GM21360 (cell line): ENCODE data around the gene MIOX.

ENCODE experiments used
- ATAC-seq: cut with Tn5 transposase; IDR thresholded peaks from one replicate; pipeline ENCODE4 v1.9.1; 2021; ENCODE audit warnings: mild to moderate bottlenecking, moderate library complexity; ENCODE audit not compliant: unreplicated experiment

MIOX gene

DNA sequence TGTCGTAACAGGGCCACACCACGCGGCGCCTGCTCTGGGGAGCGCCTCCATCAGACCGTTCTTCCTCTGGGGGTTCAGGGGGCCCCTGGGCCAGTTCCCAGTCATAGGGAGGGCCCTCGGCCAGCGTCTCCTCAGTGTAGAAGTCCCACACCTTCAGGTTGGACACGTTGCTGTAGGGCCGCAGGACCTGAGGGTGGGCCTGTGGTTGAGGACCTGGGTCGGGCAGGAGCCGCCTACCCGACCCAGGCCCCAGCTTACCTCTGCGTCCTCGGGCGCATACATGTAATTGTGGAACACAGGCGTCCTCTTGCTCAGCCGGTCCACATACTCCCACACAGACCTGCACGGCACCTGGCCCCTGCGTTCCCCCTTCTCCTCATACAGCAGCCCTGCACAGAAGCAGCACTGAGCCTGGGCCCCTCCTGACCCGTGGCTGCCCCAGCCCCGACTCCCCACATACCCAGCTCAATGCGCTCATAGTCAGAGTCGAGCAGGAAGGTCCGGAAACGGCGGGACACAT, 32.0 kb upstream of the MIOX start:
- ATAC-seq = no peak

DNA sequence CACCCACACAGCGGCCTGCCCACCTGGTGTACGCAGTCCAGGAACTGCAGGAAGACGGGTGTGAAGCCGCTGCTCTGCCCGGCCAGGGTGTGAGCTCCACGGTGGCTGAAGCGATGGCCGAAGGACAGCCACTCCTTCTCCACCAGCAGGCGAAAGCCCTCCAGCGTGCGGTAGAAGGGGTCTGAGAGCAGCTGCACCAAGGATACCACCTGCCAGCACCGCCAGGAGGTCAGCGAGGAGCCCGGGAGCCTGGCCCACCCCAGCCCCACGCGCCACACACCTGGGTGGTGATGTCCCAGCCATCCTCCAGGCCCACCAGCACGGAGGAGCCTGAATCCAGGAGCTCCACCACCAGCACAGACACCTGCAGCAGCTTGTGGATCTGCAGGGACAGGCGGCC, 31.5 kb upstream of the MIOX start:
- no peak for ATAC-seq

DNA sequence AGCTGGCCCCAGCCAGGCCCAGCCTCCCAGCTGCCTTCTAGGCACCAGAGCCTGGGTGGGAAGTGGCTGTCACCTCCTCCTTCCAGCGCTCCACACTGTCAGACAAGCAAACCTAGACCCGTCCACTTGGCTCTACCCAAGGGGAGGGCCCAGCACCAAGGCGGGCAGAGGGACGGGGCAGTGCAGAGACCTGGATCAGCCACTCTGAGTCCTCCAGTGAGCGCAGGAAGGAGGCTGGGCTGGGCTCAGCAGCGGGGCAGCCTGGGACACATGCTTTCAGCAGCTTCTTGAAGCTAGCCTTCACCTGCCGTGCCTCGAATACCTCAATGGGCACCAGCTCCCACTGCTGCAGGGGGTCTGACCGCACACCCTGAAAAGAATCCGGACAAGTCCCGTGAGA, 30.6 kb upstream of the MIOX start:
- ATAC-seq = no peak

DNA sequence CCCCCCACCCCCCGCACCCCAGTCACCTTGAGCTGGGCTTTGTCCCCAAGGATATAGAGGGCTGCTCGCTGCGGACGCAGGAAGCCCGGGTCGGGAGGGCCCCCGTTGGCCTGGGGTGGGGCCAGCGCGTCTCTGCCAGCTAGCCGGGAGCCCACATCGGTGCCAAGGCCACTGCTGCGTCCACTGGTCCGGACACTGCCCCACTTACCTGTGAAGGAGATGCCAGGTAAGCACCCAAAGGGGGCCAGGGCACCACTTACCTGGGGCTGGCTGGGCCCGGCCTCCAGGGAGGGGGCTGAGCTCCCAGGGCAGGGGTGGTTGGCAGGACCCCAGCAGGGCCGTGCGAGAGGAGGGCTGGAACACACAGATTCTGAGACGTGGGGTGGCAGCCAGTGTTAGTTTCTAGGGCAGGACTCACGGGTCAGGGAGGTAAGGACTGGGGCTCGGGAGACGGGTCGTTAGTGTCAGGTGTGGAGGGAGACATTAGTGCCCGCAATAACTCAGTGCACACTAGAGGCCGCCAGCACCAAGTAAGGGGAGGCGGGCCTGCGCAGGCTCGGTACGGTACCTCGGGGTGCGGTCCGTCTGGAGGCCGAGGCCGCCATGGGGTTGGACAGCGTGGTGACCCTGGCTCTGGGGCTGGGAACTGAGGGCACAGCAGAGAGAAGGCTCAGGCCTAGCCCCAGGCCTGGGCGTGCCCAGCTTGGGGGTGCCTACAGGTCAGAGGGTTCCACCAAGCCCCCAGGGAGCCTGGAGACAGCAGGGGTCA, 30.0 kb upstream of the MIOX start:
- no peak for ATAC-seq

DNA sequence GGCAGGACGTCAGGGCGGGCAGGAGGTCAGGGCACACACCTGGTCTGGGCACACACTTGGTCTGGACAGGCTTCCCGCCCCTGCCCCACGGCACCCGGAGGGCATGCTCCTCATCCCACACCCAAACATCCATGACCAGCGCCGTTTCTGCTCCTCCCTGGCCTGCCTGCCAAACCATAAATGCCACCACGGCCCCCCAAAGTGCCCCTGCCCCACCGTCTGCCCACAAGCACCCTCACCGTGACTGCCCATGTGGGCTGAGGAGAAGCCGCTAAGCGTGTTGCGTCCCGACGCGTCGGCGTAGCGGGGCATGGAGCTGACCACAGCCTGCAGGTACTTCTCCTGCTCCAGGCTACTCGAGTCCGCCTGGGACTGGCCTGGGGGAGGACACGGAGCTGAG, 27.6 kb upstream of the MIOX start:
- ATAC-seq = no peak

DNA sequence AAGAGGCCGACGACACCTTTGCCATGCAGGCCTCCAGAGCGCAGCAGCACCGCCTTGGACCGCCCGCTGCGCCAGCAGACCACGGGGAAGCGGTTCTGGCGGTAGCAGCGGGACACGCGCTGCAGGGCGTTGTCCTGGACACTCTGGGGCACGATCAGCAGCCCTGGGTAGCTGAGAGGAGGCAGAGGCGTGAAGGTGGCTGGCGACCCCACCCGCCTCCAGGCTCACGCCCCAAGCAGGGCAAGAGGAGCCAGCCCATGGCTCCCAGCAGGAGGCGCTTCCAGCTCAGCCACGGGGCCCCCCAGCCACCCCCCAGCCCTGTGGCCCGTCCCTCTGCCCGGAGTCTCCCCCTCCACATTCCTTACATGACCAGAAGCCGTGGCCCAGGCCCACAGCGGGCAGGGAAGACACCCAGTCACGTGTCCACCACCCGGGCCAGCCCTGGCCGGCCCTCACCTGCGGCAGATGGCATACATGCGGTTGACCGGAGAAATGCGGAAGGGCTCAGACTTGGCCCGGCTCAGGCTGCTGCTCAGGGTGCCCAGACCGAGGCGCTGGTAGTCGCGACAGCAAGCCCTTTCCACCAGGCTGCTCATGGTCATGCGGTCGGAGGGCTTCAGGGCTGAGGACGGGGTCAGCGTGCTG, 27.0 kb upstream of the MIOX start:
- no peak for ATAC-seq

DNA sequence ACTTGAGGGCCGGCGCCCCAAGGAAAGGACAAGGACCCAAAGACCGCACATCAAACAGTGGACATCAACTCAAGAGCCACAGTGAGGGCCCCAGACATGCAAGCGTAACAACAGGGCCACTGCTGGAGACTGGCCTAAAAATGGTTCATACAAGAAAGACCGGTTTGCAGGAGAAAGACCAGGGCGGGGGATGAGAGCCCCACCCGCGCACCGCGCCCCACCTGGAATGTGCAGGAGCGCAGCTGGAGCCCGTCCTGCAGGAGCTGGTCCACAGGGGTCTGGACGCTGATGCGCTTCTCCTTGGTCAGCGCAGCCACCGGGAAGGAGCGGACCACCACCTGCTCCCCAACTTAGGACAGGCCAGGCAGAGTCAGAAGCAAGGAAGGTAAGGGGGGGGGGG, 25.7 kb upstream of the MIOX start:
- ATAC-seq = no peak

DNA sequence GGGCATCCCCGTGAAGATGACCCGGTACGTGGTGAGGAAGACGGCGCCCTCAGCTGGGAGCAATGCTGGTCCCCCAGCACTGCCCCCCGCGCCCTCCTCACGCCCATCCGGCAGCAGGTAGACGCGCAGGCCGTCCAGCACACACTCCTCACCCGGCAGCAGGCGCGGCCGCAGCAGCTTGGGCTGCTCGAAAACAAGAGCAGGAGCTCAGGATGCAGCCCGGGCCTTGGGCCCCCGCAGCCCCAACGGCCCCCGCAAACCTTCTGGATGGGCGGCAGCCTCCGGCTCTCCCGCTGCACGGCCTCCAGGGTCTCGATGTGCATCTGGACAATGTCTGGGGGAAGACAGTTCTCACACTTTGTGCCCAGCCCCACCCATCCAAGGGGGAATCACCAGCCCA, 25.1 kb upstream of the MIOX start:
- ATAC-seq = no peak

DNA sequence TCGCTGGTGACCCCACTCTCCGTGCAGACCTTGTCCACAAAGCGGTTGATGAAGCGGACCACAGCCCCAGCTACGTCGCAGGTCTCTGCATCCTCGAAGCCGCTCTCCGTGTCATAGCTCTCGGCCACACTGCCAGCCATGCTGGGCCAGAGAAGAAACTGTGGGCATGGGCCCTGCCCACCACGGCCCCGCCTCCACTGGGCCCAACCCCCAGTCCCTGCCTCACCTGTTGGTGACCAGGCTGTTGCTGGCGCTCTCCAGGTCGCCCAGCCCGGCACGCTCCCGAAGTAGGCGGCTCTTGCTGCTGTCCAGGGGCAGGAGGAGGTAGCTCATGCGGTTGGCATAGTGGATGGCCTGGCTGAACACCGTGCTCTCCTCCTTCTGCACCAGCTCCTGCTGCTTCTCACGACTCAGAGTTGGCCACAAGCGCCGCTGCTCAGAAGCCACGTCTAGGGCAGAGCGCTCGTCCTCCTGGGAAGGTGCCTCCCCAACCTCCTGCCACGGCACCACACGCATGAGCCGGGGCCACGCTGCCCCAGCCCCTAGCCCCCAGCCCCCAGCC, 24.6 kb upstream of the MIOX start:
- ATAC-seq = no peak

DNA sequence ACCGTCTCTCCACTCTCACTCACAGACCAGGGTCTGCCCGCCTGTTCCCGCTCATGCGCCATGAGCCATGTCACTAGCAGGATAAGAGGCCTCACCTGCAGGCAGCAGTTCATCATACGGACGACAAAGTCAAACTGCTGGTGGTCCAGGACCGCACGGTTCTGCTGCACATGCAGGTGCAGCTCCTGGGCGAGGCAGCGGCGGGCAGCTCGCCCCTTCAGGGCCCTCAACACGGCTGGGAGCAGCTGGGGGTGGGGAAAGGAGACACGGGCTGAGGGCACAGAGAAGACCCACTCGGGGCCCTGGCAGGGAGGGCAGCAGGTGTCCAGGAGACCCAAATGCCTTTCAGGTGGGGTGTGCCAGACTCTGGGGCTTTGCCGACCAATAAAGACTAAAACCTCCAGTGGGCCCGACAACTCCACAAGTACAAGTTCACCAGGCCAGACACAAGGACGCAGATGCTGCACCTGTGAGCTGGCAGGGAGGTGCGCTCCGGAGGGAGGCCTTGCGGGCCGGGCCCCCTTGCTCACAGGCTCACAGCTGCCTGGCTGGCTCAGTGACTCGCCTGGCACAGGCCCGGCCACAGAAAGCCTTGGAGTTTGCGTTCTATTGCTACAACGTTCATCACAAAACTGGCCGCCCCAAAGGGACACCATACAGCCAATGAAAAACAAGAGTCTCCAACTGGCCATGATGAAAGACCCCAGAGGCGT, 23.3 kb upstream of the MIOX start:
- no peak for ATAC-seq

DNA sequence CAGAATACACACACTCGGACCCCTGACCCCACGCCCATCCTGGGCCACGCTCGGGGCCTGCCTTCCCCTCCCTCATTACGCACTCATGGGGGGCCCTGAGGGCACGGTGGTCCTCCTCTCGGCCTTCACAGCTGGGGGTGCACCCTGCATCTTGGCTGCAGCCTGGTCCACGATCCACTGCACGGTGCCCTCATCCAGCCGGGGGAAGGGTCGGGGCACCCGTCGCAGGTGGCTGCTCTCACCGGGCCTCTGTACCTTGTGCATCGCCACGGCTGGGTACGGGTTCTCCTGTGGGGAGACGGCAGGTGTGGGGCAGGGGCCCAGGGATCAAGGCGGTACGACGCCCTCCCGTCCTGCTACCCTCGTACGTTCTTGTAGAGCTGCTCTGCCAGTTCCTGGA, 22.2 kb upstream of the MIOX start:
- no peak for ATAC-seq

DNA sequence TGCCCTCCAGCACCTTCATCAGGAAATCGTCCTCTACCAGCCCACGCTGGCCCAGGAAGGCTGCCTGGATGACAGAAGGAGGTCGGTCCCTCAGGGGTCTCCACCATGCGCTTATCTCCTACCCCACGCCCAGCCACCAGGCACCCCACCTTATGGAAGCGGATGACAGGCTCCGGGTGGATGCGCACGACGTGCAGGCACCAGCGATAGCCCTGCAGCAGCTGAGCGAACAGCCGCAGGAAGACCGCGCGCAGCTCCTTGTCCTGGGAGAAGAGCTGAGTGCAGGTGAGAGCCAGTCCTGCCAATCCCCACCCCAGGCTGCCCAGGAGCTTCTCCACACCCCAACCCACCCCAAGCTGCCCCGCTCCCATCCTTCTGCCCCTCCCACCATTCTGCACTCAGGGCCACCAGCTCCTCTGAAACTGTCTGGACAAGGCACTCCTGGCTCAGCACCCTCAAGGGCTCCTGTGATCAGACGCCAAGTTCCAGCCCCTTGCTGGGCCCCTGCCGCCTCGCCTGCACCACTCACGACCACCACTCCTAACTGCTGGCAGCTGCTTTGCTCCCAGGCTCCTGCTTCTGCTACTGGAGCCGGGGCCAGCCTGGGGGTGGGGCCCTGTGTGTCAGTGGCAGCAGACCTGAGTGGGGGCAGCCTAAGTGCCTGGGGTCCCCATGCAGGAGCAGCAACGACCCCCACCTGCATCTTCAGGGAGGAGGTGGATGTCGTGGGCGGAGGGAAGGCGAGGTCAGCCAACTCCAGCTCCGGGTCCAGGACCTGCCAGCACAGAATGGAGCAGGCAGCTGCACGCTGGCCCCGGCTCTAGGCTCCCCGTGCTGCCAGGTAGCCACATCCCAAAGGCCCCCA, 21.4 kb upstream of the MIOX start:
- ATAC-seq = no peak

DNA sequence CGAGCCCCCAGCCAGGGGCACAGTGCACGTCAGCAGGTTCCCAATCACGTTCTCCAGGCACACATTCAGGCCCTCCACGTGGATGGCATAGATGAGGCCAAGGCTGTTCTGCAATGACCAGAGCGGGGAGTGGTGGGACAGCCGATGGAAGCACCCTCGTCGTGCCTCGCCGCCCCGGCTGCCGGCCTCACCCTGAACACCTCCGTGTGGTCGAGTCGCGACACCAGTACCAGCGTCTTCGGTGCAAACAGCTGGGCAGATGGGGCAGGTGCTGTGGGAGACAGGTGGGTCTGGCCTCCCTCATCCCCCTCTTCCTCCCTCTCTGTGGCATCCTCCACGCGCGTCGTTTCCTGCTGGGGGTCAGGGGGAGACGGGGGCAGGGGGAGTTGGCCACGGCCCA, 19.3 kb upstream of the MIOX start:
- no peak for ATAC-seq

DNA sequence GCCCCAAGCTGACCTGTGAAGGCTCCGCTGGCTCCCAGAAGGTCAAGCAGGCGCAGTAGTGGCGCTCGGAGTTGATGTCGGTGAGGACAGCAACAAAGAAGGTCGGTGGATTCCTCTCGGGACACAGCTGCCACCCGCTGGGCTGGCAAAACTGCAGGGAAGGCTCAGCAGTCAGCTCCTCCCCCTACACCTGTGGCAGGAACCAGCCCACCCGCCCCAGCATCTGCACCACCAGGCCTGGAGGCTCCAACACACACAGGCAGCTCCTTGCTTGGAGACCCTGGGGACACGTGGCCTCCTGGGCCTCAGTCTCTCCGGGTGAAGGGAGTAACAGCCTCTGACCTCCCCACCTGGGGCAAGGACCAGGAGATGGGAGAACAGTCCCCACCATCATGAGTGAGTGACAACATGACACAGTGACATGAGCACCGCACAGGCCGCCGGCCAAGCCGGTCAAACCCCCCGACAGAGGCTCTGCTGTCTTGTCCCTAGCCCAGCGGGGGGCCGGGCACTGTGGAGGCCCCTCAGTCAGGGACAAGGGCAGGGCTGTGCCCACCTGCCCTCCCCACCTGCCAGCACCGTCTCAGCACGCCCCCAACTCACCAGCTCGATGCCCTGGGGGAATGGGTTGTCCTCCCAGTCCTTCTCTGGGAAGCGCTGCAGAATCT, 18.8 kb upstream of the MIOX start:
- ATAC-seq = no peak

DNA sequence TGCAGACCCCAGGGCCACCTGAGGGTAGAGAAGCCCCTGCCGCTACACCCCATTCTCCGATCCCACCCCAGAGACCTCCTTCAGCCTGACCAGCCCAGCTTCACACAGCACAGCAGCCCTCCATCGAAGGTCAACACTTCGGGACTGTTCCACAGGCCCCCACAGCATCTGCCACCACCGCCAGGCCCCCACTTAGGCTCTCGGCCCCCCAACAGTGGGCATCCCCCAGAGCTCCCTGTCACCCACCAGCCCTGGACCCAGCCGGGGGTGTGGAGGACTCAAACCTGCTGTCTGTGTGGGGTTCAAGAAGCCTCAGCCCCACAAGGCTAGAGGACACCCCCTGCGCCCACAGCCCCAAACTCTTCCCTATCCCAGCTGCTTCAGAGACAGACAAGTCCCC, 18.0 kb upstream of the MIOX start:
- no peak for ATAC-seq

DNA sequence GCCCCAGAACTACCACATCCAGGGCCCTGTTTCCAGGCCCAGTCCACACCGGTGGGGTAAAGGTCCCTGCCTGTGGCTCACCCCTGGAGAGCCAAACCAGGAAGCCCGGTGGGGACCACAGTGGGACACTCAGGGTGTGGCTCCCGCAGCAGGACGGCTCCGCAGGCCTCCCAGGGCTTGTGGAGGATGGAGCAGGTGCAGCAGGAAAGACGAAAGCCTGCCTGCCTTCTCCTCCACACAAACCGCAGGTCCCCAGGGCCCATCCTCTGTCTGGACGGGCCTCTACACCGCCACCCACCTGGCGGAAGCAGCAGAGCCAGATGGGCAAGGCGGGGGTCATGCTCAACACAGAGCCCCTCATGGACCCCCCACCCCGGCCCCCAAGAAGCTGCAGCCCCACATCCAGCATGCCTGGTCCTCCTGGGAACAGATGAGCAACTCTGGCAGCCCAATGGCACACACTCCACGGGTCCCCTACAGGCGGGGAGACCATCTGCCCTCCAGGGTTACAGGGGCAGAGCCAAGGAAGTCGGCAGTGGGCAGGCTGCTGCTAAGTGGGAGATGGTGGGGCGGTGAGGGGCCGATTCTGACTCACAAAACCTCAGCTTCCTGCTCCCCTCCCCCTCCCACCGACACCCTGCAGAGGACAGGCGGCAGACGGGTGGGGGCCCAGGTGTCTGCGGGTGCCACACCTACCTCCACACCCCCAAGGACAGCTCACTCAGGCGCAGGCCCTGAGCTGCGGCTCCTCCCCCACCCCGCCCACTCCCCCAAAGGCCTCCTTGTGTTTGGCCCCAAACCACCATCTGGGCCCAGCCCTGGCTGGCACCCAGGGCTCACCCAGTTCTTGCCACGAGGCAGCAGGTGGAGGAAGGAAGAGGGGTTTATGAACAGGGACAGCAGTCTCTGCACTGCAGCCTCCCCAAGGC, 17.0 kb upstream of the MIOX start:
- ATAC-seq = no peak

DNA sequence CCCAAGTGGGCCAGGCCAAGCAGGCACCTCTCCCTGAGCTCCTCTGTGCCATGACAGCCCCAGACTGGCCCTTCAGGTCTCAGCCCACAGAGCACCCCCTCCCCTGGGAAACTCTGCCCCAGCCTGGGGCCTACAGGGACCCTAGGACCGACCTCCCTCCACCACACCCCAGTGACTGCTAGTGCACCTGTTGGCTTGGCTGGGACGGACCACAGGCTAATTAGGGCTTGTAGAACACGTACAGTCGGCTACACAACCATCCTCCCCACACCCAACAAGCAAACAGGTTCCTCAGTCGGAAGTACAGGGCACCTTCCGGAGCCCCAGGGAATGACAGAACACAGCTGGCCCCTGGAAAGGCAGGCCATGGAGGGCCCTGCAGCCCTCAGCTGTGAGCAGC, 16.2 kb upstream of the MIOX start:
- ATAC-seq = no peak

DNA sequence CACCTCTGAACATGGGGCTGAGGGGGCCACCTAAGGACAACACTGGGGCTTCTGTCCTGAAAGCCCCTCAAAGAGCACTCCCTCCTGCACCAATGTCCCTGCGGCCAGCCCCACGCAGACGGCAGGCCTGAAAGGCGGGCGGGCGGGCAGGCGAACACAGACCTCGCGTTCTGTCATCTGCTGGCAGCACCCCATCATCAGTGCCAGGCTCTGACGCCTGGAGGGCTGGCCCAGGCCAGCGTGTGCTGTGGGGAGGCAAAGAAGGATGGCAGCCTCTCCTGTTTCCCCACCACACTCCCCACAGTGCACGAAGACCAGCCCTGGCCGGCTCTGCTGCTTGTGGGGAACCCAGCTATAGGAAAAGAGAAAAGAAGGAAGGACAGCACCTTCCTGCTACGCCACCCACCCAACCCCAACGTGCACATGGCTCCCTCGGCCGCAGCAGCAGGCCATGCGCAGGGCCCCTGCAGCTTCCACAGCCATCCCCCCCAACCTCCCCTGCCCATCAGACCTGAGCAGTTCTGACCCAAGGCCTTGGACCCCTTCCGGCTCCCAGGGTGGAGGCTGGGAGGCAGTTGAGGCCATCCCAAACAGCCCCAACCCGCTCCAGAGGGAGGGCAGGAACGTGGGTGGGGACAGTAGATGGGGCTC, 15.3 kb upstream of the MIOX start:
- no peak for ATAC-seq

DNA sequence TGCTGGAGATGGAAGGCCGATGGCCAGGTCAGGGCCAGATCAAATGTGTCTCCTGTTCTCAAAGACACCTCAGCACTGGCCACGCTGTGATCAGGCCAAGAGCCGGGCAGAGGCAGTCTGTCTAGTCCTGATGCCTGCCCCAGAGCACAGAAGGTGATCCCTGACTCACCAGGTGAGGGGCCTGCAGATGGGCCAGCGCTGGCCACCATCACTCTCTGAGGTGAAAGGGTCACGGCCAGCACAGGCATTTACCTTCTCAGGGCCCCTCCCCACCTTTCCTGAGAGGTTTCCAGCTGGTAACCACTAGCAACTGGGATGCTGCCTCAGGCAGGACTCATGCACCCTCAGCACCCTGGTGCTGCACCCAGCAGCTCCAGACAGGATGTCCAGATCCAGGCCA, 14.7 kb upstream of the MIOX start:
- ATAC-seq = no peak
